Measurements from ENCODE around the gene RSBN1.
A peak's percentile ranks its signal among the peaks of the same experiment; 100 is the strongest.
"Not testable (repeated sequence)": the region's sequence is repeated elsewhere in the genome, so short reads cannot be mapped to it uniquely, and the experiment has no call there.

RSBN1 gene

GRCh38 chr1:113780374-113781146 is 31.7 kb downstream of the RSBN1 start:
- no peak for DNase-seq (ENCODE audit: low read depth in 2 of 2)

GRCh38 chr1:113779542-113779941 is 32.7 kb downstream of the RSBN1 start:
- DNase-seq (ENCODE audit: low read depth in 2 of 2) = no peak

GRCh38 chr1:113777561-113777960 is 34.7 kb downstream of the RSBN1 start:
- DNase-seq (ENCODE audit: low read depth in 2 of 2) = no peak

DNA sequence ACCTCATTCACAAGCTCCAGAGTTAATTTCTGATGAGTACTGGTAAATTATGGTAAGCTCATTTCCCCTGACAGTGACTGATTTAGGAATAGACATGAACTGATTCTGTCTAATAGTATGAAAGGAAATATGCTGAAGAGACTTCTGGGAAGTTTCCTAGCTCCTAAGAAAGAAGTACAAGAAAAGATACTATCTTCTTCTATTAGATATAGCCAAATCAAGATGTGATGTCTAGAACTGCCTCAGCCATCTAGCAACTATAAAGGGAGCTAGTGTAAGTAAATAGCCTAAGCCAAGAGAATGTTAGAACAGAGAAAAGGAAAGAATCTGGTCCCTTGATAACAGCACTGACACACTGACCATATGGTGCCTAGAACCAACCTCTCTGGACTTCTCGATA is 42.2 kb downstream of the RSBN1 start:
- no peak for DNase-seq (ENCODE audit: low read depth in 2 of 2)

DNA sequence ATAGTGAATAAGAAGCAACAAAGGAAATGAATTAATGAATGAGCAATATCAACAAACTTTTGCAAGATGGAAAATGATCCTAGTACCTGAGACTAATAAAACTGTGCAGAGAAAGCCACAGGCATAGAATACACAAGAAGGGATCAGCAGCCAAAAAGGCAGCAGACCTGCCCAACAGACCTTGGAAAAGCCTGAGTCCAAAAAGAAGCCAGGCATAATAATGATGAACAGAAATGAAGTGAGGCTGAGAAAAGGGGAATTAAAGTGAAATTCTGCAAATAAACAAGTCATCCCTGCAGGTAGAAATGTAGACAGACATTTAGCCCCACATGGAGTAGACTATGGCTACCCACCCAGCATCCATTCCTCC is 42.7 kb downstream of the RSBN1 start:
- no peak for DNase-seq (ENCODE audit: low read depth in 2 of 2)

GRCh38 chr1:113768916-113769600 is 43.2 kb downstream of the RSBN1 start:
- no peak for DNase-seq (ENCODE audit: low read depth in 2 of 2)

DNA sequence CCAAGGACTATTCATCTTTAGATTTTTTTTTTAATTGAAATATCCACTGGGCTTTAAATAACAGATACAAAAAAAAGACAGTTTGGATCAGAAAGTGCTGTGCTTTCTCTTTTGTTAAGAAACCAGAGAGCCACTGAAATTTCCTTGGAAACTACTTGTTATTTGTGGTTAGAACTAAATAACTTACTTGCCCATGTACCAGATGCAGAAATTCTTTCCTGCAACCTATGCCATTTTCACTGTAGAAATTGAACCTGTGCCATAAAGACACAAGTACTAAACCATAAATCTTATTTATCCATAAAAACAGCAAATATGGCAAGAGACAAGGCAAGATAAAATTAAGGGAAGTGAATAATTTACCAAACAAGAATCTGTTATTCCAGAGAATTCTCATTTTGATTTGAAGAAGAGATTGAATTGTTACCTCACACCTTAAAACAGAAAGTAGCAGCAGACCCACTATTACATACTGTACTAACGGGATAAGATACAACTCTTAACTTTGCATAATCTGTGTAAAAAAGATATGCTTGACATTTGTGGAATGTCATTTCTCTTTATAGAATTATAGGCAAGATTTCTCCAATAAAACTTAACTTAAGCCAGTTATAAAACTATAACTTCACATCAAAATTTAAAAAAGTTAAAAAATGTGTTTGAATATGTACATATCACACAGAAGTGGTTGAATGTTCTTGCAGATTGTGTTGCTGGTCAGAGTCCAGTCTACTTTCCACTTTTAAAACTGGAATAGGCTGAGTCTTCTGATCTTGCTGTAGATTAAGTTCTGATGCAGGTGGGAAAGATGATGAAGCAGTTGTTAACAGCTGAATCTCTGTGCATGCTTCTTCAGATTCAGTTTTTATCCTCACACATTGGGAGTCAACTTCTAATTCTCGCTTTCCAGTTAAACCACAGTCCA is 46.7 kb downstream of the RSBN1 start:
- no peak for DNase-seq (ENCODE audit: low read depth in 2 of 2)

DNA sequence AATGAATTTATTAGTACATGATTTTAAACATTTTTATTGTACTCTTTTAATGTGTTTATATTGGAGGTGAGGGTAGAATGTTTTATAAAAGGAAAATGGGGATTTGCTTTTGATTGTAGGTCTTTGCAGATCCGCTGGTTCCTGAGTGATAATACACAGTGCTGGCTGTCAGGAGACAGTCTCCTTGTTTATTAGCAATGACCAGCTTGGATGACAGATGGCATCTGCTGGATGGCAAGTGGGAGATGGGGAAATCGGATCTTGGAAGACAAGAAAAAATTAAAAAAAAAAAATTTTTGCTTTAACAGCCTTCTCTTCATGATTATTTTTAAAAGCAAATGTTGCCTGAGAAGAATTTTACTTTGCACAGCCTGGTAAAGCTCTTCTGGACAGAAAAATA is 48.6 kb downstream of the RSBN1 start:
- no peak for DNase-seq (ENCODE audit: low read depth in 2 of 2)

DNA sequence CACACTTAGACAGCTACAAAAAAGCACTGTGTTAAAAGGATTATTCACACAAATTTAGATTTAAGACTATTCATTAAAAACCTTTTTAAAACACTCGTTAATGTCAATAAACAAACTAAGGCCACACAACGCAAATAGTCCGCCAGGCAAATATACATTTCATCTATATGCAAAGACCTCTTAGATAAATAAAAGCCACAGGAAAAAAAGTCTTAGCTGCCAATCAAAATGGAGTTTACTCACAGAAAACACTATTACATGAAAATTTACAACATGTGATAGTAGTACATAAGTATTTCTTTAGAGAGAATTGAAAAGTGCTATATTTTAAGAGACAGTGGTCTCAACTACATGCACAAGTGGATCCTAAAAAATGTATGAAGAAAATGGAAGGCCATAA is 50.3 kb downstream of the RSBN1 start:
- DNase-seq (ENCODE audit: low read depth in 2 of 2) = no peak

- no peak for DNase-seq (ENCODE audit: low read depth in 2 of 2)
Measured at GRCh38 chr1:113760102-113761080, 51.9 kb downstream of the RSBN1 start.

GRCh38 chr1:113759333-113760101 is 52.8 kb downstream of the RSBN1 start, which contains the start of gene PHTF1:
Gene PHTF1 (minus strand): TSS chr1:113759486. CDS start chr1:113758703, 783 bp downstream.
- DNase-seq (ENCODE audit: low read depth in 2 of 2) = peak; percentile 28

DNA sequence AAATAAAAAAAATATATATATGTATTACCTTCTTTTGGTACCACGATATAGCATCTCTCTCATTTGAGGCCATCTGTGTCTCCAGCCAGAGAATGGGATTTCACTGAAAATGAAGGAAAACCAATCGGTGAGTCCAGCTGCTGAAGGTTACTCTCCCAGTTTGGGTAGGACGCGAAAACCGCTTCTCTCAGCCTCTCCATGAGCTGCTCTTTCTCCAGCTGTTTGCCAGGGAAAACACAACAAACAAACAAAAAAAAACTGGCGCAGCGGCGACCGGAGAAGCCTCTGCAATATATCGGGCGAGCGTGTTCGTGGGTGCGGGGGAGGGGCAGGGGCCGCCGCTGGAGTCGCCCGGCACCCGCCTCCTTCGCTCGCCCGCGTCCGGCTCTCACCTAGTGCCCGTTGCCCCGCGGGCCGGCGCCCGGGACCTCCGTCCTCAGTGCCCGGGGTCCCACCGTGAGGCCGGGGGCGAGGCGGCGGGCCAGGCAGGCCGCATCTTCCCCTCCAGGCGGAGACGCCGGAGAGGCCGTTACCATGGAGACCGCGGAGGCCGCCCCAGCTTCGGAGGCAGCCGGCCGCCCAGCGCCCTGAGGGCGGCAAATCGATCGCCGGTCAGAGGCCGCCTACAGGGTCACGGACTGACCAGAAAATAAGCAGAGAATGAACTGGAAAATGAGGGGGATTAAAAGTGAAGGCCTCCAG is 53.5 kb downstream of the RSBN1 start:
- DNase-seq (ENCODE audit: low read depth in 2 of 2) = peak; percentile 18 to 26

DNA sequence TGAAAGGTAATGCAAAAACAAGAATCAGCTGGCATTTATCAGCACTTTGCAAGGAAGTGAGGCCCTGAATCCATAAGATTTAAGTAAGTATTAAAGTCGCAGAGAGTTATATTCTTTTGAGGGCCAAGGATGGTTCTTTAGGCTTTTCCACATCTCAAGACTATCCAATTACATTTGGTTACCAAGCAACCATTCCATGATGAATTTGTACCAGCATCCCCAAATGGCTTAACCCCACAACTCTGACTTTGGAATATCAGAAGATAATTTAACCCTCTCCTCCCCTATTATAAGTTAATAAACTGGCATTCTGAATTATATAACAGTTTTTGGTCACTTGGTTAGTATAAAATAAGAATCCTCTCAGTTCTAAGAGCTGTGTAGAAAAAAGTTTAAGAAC is 55.8 kb downstream of the RSBN1 start:
- DNase-seq (ENCODE audit: low read depth in 2 of 2) = no peak

GRCh38 chr1:113753333-113753732 is 58.9 kb downstream of the RSBN1 start:
- DNase-seq (ENCODE audit: low read depth in 2 of 2) = not testable (repeated sequence)

- DNase-seq (ENCODE audit: low read depth in 2 of 2) = no peak
Measured at GRCh38 chr1:113751516-113751915, 60.8 kb downstream of the RSBN1 start.

DNA sequence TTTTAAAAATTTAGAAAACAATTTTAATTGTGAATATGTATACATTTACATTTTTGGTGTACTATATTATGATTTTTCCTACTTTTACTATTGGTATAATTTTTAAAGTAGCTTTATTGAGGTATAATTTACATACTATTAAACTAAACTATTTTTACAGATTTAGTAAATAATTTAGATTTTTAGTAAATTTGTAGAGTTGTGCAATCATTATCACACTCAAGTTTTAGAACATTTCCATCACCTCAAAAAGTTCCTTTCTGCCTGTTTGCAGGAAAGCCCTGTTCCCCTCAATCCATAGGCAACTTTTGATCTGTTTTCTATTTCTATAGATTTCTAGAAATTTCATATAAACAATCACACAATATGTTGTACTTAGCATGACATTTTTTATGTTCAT is 61.2 kb downstream of the RSBN1 start:
- no peak for DNase-seq (ENCODE audit: low read depth in 2 of 2)

GRCh38 chr1:113749402-113749801 is 62.9 kb downstream of the RSBN1 start:
- DNase-seq (ENCODE audit: low read depth in 2 of 2) = no peak

GRCh38 chr1:113747376-113747775 is 64.9 kb downstream of the RSBN1 start:
- DNase-seq (ENCODE audit: low read depth in 2 of 2) = no peak

DNA sequence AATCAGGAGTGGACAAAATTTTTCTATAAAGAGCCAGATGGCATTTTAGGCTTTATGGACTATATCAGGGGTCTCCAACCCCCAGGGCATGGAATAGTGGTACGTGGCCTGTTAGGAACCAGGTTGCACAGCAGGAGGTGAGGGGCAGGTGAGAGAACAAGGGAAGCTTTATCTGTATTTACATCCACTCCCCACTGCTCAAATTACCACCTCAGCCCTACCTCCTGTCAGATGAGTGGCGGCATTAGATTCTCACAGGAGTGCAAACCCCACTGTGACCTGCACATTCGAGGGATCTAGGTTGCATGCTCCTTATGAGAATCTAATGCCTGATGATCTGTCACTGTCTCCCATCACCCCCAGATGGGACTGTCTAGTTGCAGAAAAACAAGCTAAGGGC is 66.9 kb downstream of the RSBN1 start:
- no peak for DNase-seq (ENCODE audit: low read depth in 2 of 2)

DNA sequence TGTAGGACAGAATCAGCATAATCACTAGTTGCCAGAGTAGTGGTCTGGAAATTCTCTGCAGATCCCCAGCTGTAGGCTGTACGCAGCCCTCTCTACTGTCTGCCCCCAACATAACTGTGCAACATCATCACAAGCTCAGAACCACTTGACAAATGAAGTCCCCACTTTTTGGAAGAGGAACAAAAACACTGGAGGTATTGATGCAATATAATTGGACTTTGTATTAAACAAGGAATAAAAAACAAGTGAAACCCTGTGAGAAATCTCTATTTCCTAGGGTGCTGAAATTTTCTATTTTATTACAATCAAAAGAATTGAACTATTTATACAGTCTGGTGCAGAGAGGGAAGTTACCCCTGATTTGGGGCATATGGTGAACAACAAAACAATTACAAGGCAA is 68.2 kb downstream of the RSBN1 start:
- no peak for DNase-seq (ENCODE audit: low read depth in 2 of 2)
